GM06990 (cell line): ENCODE data around the gene RAB40B.

Source experiments
- DNase-seq: peaks from one replicate; pipeline ENCODE4 v3.0.0-alpha.2; 2011; ENCODE audit not compliant: insufficient read length; ENCODE audit errors: extremely low read depth
- H3K27me3 ChIP-seq: replicated peaks from 2 replicates; pipeline ENCODE4 v1.6.0; 2011; ENCODE audit warnings: low read length; ENCODE audit not compliant: control insufficient read depth, insufficient read depth
- H3K36me3 ChIP-seq: 2 replicates; pipeline ENCODE4 v1.5.1; 2011; ENCODE audit warnings: low read length; ENCODE audit not compliant: control insufficient read depth, insufficient read depth
- H3K4me3 ChIP-seq: replicated peaks from 2 replicates; pipeline ENCODE4 v1.5.1; 2011; ENCODE audit warnings: low read depth, mild to moderate bottlenecking, control low read depth, low read length
- TF ChIP-seq, protein P1 (sequence below): IDR thresholded peaks from 2 replicates; pipeline ENCODE4 v1.5.1; 2011; ENCODE audit warnings: low read length, control low read depth, mild to moderate bottlenecking, inconsistent platforms; ENCODE audit not compliant: insufficient read depth, poor library complexity, severe bottlenecking

RAB40B gene

DNA sequence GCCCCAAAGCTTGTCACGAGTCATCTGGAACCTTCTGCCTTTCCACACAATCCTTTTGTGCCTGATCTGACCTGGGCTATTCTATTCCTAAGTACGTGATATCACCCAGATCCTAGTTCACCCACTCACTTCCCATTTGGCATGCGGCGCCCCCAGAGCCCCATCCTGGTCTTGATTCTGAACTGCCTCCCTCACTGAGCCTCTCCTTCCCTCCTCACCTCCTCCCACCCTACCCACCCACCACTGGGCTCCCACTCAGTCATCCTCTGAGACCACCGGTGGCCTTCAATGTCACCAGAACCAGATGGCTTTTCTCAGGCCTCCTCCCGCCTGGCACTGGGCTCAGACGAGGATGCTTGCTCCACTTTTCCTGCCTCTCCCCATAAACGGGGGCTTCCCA, 68.8 kb downstream of the RAB40B start:
- TF ChIP-seq, protein P1, sequence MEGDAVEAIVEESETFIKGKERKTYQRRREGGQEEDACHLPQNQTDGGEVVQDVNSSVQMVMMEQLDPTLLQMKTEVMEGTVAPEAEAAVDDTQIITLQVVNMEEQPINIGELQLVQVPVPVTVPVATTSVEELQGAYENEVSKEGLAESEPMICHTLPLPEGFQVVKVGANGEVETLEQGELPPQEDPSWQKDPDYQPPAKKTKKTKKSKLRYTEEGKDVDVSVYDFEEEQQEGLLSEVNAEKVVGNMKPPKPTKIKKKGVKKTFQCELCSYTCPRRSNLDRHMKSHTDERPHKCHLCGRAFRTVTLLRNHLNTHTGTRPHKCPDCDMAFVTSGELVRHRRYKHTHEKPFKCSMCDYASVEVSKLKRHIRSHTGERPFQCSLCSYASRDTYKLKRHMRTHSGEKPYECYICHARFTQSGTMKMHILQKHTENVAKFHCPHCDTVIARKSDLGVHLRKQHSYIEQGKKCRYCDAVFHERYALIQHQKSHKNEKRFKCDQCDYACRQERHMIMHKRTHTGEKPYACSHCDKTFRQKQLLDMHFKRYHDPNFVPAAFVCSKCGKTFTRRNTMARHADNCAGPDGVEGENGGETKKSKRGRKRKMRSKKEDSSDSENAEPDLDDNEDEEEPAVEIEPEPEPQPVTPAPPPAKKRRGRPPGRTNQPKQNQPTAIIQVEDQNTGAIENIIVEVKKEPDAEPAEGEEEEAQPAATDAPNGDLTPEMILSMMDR: no peak
- H3K27me3 ChIP-seq: no peaks in the 10 kb centered on the region

GRCh38 chr17:82627405-82627804, 71.1 kb downstream of the RAB40B start:
- no peak for DNase-seq
- peaks cover 19% of the 10 kb centered on the region for H3K36me3 ChIP-seq

More for the DNA sequence above, 68.8 kb downstream of the RAB40B start:
- Histone ChIP-seq H3K4me3 (no peak overlapping the region), H3K36me3 (peaks cover 17% of the 10 kb centered on the region)
- no peak for DNase-seq

DNA sequence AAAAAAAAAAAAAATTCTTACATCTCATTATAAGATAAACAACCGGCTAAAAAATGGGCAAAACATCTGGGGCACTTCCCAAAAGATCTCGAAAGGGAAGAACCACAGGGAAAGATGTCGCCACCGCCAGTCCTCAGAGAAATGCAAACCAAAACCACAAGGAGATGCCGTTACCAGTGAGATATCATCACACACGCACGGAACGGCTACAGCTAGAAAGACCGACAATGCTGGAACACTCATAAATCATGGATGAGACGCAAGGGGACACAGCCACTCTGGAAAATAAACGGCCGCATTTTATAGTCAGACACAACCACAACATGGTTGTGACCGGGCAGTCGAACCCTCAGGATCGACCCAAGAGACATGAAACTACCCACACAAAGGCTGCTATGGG, 74.8 kb downstream of the RAB40B start:
- DNase-seq: no peak
- Histone ChIP-seq H3K4me3 (no peak overlapping the region), H3K36me3 (peaks cover 19% of the 10 kb centered on the region), H3K27me3 (no peaks in the 10 kb centered on the region)
- TF ChIP-seq, protein P1: no peak

More at GRCh38 chr17:82627405-82627804, 71.1 kb downstream of the RAB40B start:
- Histone ChIP-seq H3K27me3 (no peaks in the 10 kb centered on the region), H3K4me3 (no peak overlapping the region)
- TF ChIP-seq, protein P1: no peak

DNA sequence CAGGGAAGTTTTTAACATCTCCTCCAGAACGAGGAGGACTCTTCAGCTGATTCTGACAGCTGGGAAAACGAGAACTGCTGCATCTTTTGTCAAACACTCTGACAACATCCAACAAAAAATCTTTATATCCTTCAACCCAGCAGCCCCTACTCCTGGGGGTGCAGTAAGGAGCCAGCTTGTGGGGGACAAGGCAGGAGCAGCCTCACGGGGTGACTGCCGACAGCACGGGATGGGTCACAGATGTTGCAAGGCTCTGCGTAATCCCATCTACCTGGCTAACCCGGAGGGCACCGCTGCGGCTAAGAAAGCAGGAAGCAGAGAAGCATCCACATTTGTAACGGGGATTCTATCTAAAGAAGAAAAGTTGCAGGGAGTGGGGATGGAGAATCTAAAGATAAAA, 78.9 kb downstream of the RAB40B start:
- DNase-seq: no peak
- H3K27me3 ChIP-seq: no peaks in the 10 kb centered on the region
- TF ChIP-seq, protein P1: no peak
- H3K36me3 ChIP-seq: peaks cover 28% of the 10 kb centered on the region
- H3K4me3 ChIP-seq: no peak overlapping the region

- TF ChIP-seq, protein P1: no peak
- DNase-seq: no peak
- peaks cover 29% of the 10 kb centered on the region for H3K36me3 ChIP-seq
- H3K27me3 ChIP-seq: no peaks in the 10 kb centered on the region
- H3K4me3 ChIP-seq: no peak overlapping the region
Observed at GRCh38 chr17:82619211-82619610, 79.3 kb downstream of the RAB40B start.

- Histone ChIP-seq H3K27me3 (no peaks in the 10 kb centered on the region), H3K36me3 (peaks cover 27% of the 10 kb centered on the region), H3K4me3 (no peak overlapping the region)
- DNase-seq: no peak
- TF ChIP-seq, protein P1: no peak
Observed at GRCh38 chr17:82616021-82616711, 82.3 kb downstream of the RAB40B start.
